H1 (cell line): Measurements from ENCODE around the gene L3MBTL3. TPM values are rescaled to one million over a fixed set of nuclear protein-coding genes. Genes with fewer than 3 reads are reported as not detected.

Experiments used
- EZH2 ChIP-seq: fragments of 200-600 bp; sonication (generic); IDR thresholded peaks from 2 replicates; pipeline ENCODE4 v1.7.1; 2012; ENCODE audit warnings: low read depth, mild to moderate bottlenecking, moderate library complexity, low read length, inconsistent platforms; ENCODE audit not compliant: severe bottlenecking
- HDAC6 ChIP-seq: IDR thresholded peaks from one replicate; pipeline ENCODE4 v1.7.1; 2012; ENCODE audit warnings: low read depth, mild to moderate bottlenecking, inconsistent platforms, low read length, moderate library complexity
- polyA plus RNA-seq, 7 experiments: library from polyadenylated mRNA; depleted of rRNA in 3 of 7; stranded (reverse) in 5 of 7; unstranded in 2 of 7; fragments of >200 nt in 5 of 7; fragments of 200-250 nt in 2 of 7; gene quantifications; 1 replicate in 5 of 7; 2 replicates in 1 of 7; 4 replicates in 1 of 7; pipeline versions ENCODE4 v1.2.1 to v1.2.3, GENCODE V29; 2011 to 2013; ENCODE audit warnings: missing spikeins in 2 of 7, mixed read lengths in 2 of 7
- total RNA-seq: library from RNA; stranded (reverse); fragmentation: NEBNext Ultra II Directional; extraction: Animal tissue kit (Norgen Biotek cat#: 25700); gene quantifications from 2 replicates; pipeline ENCODE4 v1.2.1, GENCODE V29; 2021

L3MBTL3 gene
- total and polyA plus RNA-seq, 2 of the 8 experiments (the other 6 are each of a cell fraction or from before 2014, with no cell fraction given): 3.9 to 17.2 TPM

- no peak for TF ChIP-seq EZH2
- no peak for TF ChIP-seq HDAC6
These were observed 120.5 kb downstream of the L3MBTL3 start (continued) for GRCh38 chr6:130138909-130139242.
